ENCODE data around the gene NSG1. TPM values are rescaled to one million over a fixed set of nuclear protein-coding genes. Genes with fewer than 3 reads are reported as not detected.

Gene NSG1
- total RNA-seq, 1 donor from 2014 or later = 71.9 TPM

- H3K4me1 Mint-ChIP-seq (ENCODE audit: unreplicated experiment) = no peaks in the 10 kb centered on the region
- H3K27ac Mint-ChIP-seq = no peak overlapping the region
- H3K4me3 Mint-ChIP-seq = no peak overlapping the region
- H3K9me3 Mint-ChIP-seq = peaks cover 12% of the 10 kb centered on the region
- peaks cover 16% of the 10 kb centered on the region for H3K27me3 Mint-ChIP-seq
- no peak for TF ChIP-seq CTCF (conservative IDR thresholded peaks at IDR 0.05)
- no peak for DNase-seq (ENCODE audit: extremely low spot score, unreplicated experiment)
- H3K36me3 Mint-ChIP-seq = no peaks in the 10 kb centered on the region
Observed at GRCh38 chr4:4364486-4365208, 22.3 kb upstream of the NSG1 start.

- Mint-ChIP-seq H3K4me1 (ENCODE audit: unreplicated experiment) (no peaks in the 10 kb centered on the region), H3K36me3 (no peaks in the 10 kb centered on the region), H3K9me3 (peaks cover 12% of the 10 kb centered on the region), H3K27ac (no peak overlapping the region), H3K4me3 (no peak overlapping the region), H3K27me3 (peaks cover 8% of the 10 kb centered on the region)
- DNase-seq (ENCODE audit: extremely low spot score, unreplicated experiment) = no peak
- no peak for TF ChIP-seq CTCF (conservative IDR thresholded peaks at IDR 0.05)
Observed at GRCh38 chr4:4368809-4369580, 17.9 kb upstream of the NSG1 start.

GRCh38 chr4:4374388-4375098, 12.4 kb upstream of the NSG1 start:
- Mint-ChIP-seq H3K4me1 (ENCODE audit: unreplicated experiment) (no peaks in the 10 kb centered on the region), H3K9me3 (peaks cover 8% of the 10 kb centered on the region), H3K4me3 (no peak overlapping the region), H3K27me3 (peaks cover 34% of the 10 kb centered on the region), H3K27ac (no peak overlapping the region), H3K36me3 (no peaks in the 10 kb centered on the region)
- no peak for DNase-seq (ENCODE audit: extremely low spot score, unreplicated experiment)
- no peak for TF ChIP-seq CTCF (conservative IDR thresholded peaks at IDR 0.05)

GRCh38 chr4:4376074-4376473, 10.8 kb upstream of the NSG1 start:
- no peak for DNase-seq (ENCODE audit: extremely low spot score, unreplicated experiment)
- TF ChIP-seq CTCF (conservative IDR thresholded peaks at IDR 0.05) = no peak
- no peaks in the 10 kb centered on the region for H3K36me3 Mint-ChIP-seq
- H3K4me3 Mint-ChIP-seq = no peak overlapping the region
- no peak overlapping the region for H3K27ac Mint-ChIP-seq
- peaks cover 8% of the 10 kb centered on the region for H3K9me3 Mint-ChIP-seq
- peaks cover 40% of the 10 kb centered on the region for H3K27me3 Mint-ChIP-seq
- no peaks in the 10 kb centered on the region for H3K4me1 Mint-ChIP-seq (ENCODE audit: unreplicated experiment)

- no peak overlapping the region for H3K4me3 Mint-ChIP-seq
- peaks cover 8% of the 10 kb centered on the region for H3K9me3 Mint-ChIP-seq
- no peaks in the 10 kb centered on the region for H3K4me1 Mint-ChIP-seq (ENCODE audit: unreplicated experiment)
- no peak for DNase-seq (ENCODE audit: extremely low spot score, unreplicated experiment)
- no peak for TF ChIP-seq CTCF (conservative IDR thresholded peaks at IDR 0.05)
- no peaks in the 10 kb centered on the region for H3K36me3 Mint-ChIP-seq
- H3K27ac Mint-ChIP-seq = no peak overlapping the region
- peaks cover 43% of the 10 kb centered on the region for H3K27me3 Mint-ChIP-seq
Observed at GRCh38 chr4:4377191-4377590, 9.7 kb upstream of the NSG1 start.
